KMS-11 (cell line): ENCODE results near the gene PARP1.

Source experiments
- H2AFZ ChIP-seq: fragments of 200-600 bp; sonication (generic); 2 replicates; pipeline ENCODE4 v1.6.1; 2016; ENCODE audit warnings: antibody characterized with exemption, mixed run types, low read depth
- H3K27ac ChIP-seq: fragments of 200-600 bp; sonication (generic); 2 replicates; pipeline ENCODE4 v1.6.1; 2016; ENCODE audit warnings: mild to moderate bottlenecking, mixed run types
- H3K27me3 ChIP-seq: fragments of 200-600 bp; sonication (generic); 2 replicates; pipeline ENCODE4 v1.6.1; 2017; ENCODE audit warnings: mild to moderate bottlenecking, low read depth, mixed run types, moderate library complexity; ENCODE audit not compliant: insufficient read depth
- H3K36me3 ChIP-seq: fragments of 200-600 bp; sonication (generic); 2 replicates; pipeline ENCODE4 v1.6.1; 2017; ENCODE audit warnings: mild to moderate bottlenecking, mixed run types; ENCODE audit not compliant: insufficient read depth
- H3K4me1 ChIP-seq: fragments of 200-600 bp; sonication (generic); 2 replicates; pipeline ENCODE4 v1.6.1; 2016; ENCODE audit warnings: mild to moderate bottlenecking, low read depth, mixed run types; ENCODE audit not compliant: poor library complexity, severe bottlenecking
- H3K4me2 ChIP-seq: fragments of 200-600 bp; sonication (generic); 2 replicates; pipeline ENCODE4 v1.7.0; 2016; ENCODE audit warnings: mild to moderate bottlenecking, mixed run types
- H3K4me3 ChIP-seq: fragments of 200-600 bp; sonication (generic); IDR thresholded peaks from 2 replicates; pipeline ENCODE4 v1.6.1; 2017; ENCODE audit warnings: low read depth, low read length, mixed read lengths; ENCODE audit not compliant: insufficient read depth
- H3K79me2 ChIP-seq: fragments of 200-600 bp; sonication (generic); 2 replicates; pipeline ENCODE4 v1.6.1; 2016; ENCODE audit warnings: low read depth, mixed run types; ENCODE audit not compliant: insufficient read depth
- H3K9ac ChIP-seq: fragments of 200-600 bp; sonication (generic); 2 replicates; pipeline ENCODE4 v1.6.1; 2016; ENCODE audit warnings: mild to moderate bottlenecking, mixed run types
- H4K20me1 ChIP-seq: fragments of 200-600 bp; sonication (generic); 2 replicates; pipeline ENCODE4 v1.6.1; 2016; ENCODE audit warnings: mild to moderate bottlenecking, mixed run types; ENCODE audit not compliant: insufficient read depth
- TF ChIP-seq, protein P1 (sequence below): fragments of 200-600 bp; sonication (generic); conservative IDR thresholded peaks from 2 replicates; pipeline ENCODE4 v1.6.1; 2017; ENCODE audit warnings: low read depth, mild to moderate bottlenecking, antibody characterized with exemption, low read length, moderate library complexity, mixed read lengths

PARP1 gene

DNA sequence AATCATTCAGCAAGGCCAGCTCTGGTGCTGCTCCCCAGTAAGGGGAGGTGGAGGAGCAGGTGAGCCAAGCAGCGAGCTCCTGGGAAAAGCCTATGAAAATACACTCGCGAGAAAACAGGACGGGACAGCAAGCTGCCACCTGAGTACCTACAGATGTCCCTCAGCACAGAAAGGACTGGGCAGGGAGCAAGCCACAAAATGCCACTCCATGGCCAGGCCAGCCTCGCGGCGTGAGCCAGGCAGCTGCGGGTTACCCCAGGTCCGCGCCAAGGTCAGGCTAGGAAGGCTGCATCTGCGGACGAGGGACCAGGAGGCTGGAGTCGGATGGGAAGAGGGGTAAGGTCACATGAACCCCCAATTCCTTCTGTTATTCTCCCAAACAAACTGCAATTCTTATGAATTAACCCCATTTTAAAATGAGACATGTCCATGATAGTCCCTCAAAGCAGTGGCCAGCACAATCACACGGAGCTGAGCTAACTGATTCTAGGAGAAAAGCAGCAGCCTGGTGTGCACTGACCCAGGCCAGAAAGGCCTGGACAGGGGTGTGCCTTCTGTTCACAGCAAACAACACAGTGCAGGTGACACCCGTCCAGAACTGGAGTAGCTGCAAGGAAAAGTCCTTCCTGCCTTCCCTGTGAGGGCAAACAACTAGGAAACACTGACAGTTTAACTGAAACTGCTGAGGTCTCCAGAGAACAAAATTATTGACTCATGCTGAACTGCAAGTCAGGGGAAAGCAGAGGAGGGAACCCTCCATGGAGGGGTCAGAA is 26.5 kb downstream of the PARP1 start:
- peaks cover 20% of the 10 kb centered on the region for H3K4me1 ChIP-seq
- H3K36me3 ChIP-seq = peaks cover 52% of the 10 kb centered on the region; the same call in 1 of the 2 replicates
- no peak overlapping the region for H3K4me2 ChIP-seq
- no peaks in the 10 kb centered on the region for H4K20me1 ChIP-seq
- H3K27ac ChIP-seq = peak overlapping the region; percentile 5; the same call in 1 of the 2 replicates
- no peak overlapping the region for H3K9ac ChIP-seq
- TF ChIP-seq, protein P1, sequence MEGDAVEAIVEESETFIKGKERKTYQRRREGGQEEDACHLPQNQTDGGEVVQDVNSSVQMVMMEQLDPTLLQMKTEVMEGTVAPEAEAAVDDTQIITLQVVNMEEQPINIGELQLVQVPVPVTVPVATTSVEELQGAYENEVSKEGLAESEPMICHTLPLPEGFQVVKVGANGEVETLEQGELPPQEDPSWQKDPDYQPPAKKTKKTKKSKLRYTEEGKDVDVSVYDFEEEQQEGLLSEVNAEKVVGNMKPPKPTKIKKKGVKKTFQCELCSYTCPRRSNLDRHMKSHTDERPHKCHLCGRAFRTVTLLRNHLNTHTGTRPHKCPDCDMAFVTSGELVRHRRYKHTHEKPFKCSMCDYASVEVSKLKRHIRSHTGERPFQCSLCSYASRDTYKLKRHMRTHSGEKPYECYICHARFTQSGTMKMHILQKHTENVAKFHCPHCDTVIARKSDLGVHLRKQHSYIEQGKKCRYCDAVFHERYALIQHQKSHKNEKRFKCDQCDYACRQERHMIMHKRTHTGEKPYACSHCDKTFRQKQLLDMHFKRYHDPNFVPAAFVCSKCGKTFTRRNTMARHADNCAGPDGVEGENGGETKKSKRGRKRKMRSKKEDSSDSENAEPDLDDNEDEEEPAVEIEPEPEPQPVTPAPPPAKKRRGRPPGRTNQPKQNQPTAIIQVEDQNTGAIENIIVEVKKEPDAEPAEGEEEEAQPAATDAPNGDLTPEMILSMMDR = no peak
- H3K27me3 ChIP-seq = no peaks in the 10 kb centered on the region
- H3K4me3 ChIP-seq = no peak overlapping the region
- no peak overlapping the region for H2AFZ ChIP-seq
- H3K79me2 ChIP-seq = no peaks in the 10 kb centered on the region; the same call in 1 of the 2 replicates

DNA sequence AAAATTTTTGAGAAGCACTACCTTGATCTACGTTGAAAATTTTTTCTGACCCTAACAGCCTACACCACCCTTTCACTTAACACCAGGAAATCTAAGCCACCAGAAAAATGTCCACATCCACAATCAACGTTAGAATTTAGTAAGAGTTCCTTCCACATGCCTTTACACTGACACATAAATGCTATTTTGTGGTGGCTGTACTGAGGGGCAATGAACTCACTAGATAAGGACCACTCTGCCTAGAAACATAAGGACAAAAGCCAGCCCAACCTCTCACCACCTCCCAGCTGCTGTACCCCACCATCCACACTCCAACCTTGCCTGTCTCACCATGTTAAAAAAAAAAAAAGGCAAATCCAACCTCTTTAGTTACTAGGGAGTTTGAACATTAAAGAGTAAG is 29.8 kb downstream of the PARP1 start:
- Histone ChIP-seq H2AFZ (no peak overlapping the region), H4K20me1 (no peaks in the 10 kb centered on the region), H3K4me2 (no peak overlapping the region), H3K27me3 (no peaks in the 10 kb centered on the region), H3K79me2 (peaks cover under 1% of the 10 kb centered on the region; the same call in 1 of the 2 replicates), H3K27ac (no peak overlapping the region), H3K4me1 (peaks cover 20% of the 10 kb centered on the region), H3K4me3 (no peak overlapping the region), H3K36me3 (peaks cover 63% of the 10 kb centered on the region; the same call in 1 of the 2 replicates), H3K9ac (no peak overlapping the region)
- TF ChIP-seq, protein P1 = no peak

DNA sequence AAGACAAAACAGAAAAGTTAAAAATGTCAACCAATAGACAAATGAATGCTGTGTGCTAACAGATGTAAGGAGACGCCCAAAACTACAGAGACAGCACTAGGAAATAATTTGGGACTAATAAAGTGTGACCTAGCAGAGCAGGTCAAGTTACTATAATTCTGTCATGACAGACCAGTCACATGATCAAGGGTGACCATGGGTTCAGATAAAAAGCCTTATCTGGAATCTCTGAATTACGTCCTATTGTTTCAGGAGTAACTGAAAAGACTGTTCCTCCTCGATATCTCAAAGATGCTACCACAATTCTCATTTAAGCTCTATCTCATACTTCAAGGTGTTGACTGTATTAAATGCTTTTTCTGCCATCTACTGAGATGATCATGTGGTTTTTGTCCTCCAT is 31.6 kb downstream of the PARP1 start:
- no peaks in the 10 kb centered on the region for H4K20me1 ChIP-seq
- TF ChIP-seq, protein P1 = no peak
- no peak overlapping the region for H3K27ac ChIP-seq
- H3K9ac ChIP-seq = no peak overlapping the region
- no peak overlapping the region for H3K4me3 ChIP-seq
- peaks cover 48% of the 10 kb centered on the region; the same call in 1 of the 2 replicates for H3K36me3 ChIP-seq
- no peak overlapping the region for H2AFZ ChIP-seq
- peaks cover 5% of the 10 kb centered on the region for H3K4me1 ChIP-seq
- no peak overlapping the region for H3K4me2 ChIP-seq
- H3K27me3 ChIP-seq = no peaks in the 10 kb centered on the region
- H3K79me2 ChIP-seq = peaks cover 5% of the 10 kb centered on the region; the same call in 1 of the 2 replicates

DNA sequence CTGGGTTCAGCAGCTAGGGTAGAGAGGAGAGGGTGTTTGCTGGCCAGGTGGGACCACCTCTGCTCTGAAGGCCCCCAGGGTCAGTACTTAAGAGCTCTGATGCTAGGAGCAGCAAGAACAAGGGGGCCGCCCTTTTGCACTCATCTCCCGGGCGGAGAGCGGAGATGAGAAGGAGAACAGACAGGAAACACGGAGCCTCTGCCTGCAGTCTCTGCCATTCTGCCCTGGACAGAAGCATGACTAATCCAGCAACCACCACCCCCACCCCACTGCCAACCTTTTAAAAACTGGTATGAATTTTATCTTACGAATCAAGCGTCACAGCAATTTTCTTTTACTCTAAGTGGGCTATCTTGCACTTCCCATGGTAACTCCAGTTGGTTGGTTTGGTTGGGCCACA is 34.5 kb downstream of the PARP1 start:
- Histone ChIP-seq H3K27ac (no peak overlapping the region), H3K79me2 (peaks cover 5% of the 10 kb centered on the region; the same call in 1 of the 2 replicates), H3K36me3 (peaks cover 33% of the 10 kb centered on the region; the same call in 1 of the 2 replicates), H3K4me1 (no peaks in the 10 kb centered on the region), H3K4me3 (no peak overlapping the region), H3K4me2 (no peak overlapping the region), H3K9ac (no peak overlapping the region), H4K20me1 (no peaks in the 10 kb centered on the region), H3K27me3 (no peaks in the 10 kb centered on the region), H2AFZ (no peak overlapping the region)
- TF ChIP-seq, protein P1 = no peak
